Erythroblast (primary cell): ENCODE data around the gene CDKN2AIPNL.

Source experiments
- GATA1 ChIP-seq: IDR thresholded peaks from 2 replicates; pipeline ENCODE4 v1.6.1; 2011; ENCODE audit warnings: low read depth, mild to moderate bottlenecking, control low read depth, low read length, moderate library complexity
- POLR2A ChIP-seq: IDR thresholded peaks from 2 replicates; pipeline ENCODE4 v1.6.1; 2011; ENCODE audit warnings: mild to moderate bottlenecking, low read length

DNA sequence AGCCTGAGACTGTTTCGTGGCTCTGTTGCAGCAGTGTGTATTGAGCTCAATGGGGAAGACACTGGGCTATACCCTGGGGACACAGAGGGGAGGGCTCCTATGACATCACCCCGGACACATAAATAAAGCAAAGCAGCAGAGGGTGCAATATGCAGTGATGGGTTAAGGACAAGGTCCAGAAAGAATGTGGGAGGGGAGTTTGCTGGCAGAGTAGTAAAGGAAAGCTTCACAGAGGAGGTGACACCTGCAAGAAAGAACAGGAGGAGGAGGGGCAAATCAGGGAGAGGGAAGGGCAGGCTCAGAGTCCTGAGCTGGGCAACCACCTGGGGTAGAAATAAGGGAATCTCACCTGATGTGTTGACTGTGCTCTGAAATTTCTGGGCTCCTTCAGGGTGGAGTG lies 35.3 kb upstream of the CDKN2AIPNL start:
- TF ChIP-seq POLR2A (no peak), GATA1 (no peak)
